ENCODE data around the gene UTP11.

The UTP11 gene

GRCh38 chr1:38003261-38004250 lies 9.0 kb upstream of the UTP11 start:
- no peak for DNase-seq

- DNase-seq = no peak
These were observed 8.0 kb upstream of the UTP11 start for GRCh38 chr1:38004284-38005108.

GRCh38 chr1:38005195-38006007 lies 7.1 kb upstream of the UTP11 start, which contains the start of gene FHL3:
TSS of gene FHL3 (minus strand) at chr1:38005514. CDS start at chr1:37999412, 6,102 bp downstream.
- DNase-seq = peak in 1 of 2 experiments; percentile 68

GRCh38 chr1:38006008-38006828 lies 6.3 kb upstream of the UTP11 start:
- no peak for DNase-seq

- DNase-seq = no peak
These were observed 3.3 kb upstream of the UTP11 start for GRCh38 chr1:38009088-38009840.

- no peak for DNase-seq
These were observed 2.7 kb upstream of the UTP11 start for GRCh38 chr1:38009841-38010180.

- no peak for DNase-seq
These were observed 691 bp downstream of the UTP11 start for GRCh38 chr1:38013227-38013622.

GRCh38 chr1:38014171-38014570 lies 1.6 kb downstream of the UTP11 start:
- no peak for DNase-seq

GRCh38 chr1:38014724-38015424 lies 2.3 kb downstream of the UTP11 start:
- no peak for DNase-seq

GRCh38 chr1:38015978-38016725 lies 3.6 kb downstream of the UTP11 start:
- DNase-seq = no peak

- no peak for DNase-seq
These were observed 6.4 kb downstream of the UTP11 start for GRCh38 chr1:38018864-38019343.

GRCh38 chr1:38020396-38020795 lies 7.9 kb downstream of the UTP11 start:
- DNase-seq = no peak

- DNase-seq = no peak
These were observed 9.4 kb downstream of the UTP11 start for GRCh38 chr1:38021969-38022368.

GRCh38 chr1:38022810-38023209 lies 10.3 kb downstream of the UTP11 start:
- no peak for DNase-seq

GRCh38 chr1:38025233-38025632 lies 12.7 kb downstream of the UTP11 start:
- DNase-seq = no peak

- no peak for DNase-seq
These were observed 13.1 kb downstream of the UTP11 start for GRCh38 chr1:38025664-38026063.

- peak in 1 of 2 experiments; percentile 42 for DNase-seq
These were observed 14.2 kb downstream of the UTP11 start for GRCh38 chr1:38026592-38027200.

GRCh38 chr1:38027201-38028104 lies 14.9 kb downstream of the UTP11 start:
- DNase-seq = no peak
